H1 (cell line): Measurements from ENCODE around the gene ZWILCH. TPM values are rescaled to one million over a fixed set of nuclear protein-coding genes. Genes with fewer than 3 reads are reported as not detected.

Source experiments
- CTCF ChIA-PET: fragments of 300-600 bp; sonication (Branson Sonifier 250); formaldehyde crosslinking; loops from one replicate; lab custom pipeline; 2021; ENCODE audit not compliant: partially characterized antibody; lab: Charles Lee
- POLR2A ChIA-PET: fragments of 300-600 bp; sonication (Branson Sonifier 250); formaldehyde crosslinking; loops from one replicate; lab custom pipeline; 2021; ENCODE audit warnings: inconsistent platforms; ENCODE audit not compliant: partially characterized antibody; lab: Charles Lee
- DNase-seq, 2 experiments: peaks; one replicate each; pipeline versions ENCODE4 v3.0.0 to v3.0.0-alpha.2; 2010 to 2022; ENCODE audit warnings: low spot score in 2 of 2, low read depth in 1 of 2, mixed read lengths in 1 of 2
- FAIRE-seq: peaks from 2 replicates; lab custom pipeline; 2011; peaks lifted over from hg19 to GRCh38; lab: Jason Lieb, UNC
- H2AFZ ChIP-seq: 2 replicates; pipeline ENCODE4 v1.8.1; 2012; ENCODE audit warnings: low read length, inconsistent platforms
- H2AK5ac ChIP-seq: 2 replicates; pipeline ENCODE4 v1.6.1; 2013; ENCODE audit warnings: low read depth, low read length
- H2BK120ac ChIP-seq: replicated peaks from 2 replicates; pipeline ENCODE3; 2013; ENCODE audit warnings: low read depth, low read length, inconsistent platforms
- H2BK12ac ChIP-seq: 2 replicates; pipeline ENCODE4 v1.6.1; 2013; ENCODE audit warnings: low read depth, low read length
- H2BK15ac ChIP-seq: 2 replicates; pipeline ENCODE4 v1.6.1; 2013; ENCODE audit warnings: low read length
- H2BK20ac ChIP-seq: 2 replicates; pipeline ENCODE4 v1.6.1; 2013; ENCODE audit warnings: low read length
- H2BK5ac ChIP-seq: 2 replicates; pipeline ENCODE4 v1.6.1; 2013; ENCODE audit warnings: low read depth, low read length
- H3K14ac ChIP-seq: 2 replicates; pipeline ENCODE4 v1.6.1; 2013; ENCODE audit warnings: inconsistent platforms; ENCODE audit not compliant: insufficient read length
- H3K18ac ChIP-seq: 2 replicates; pipeline ENCODE4 v1.6.1; 2013; ENCODE audit warnings: low read length; ENCODE audit errors: extremely low read depth
- H3K23ac ChIP-seq: 2 replicates; pipeline ENCODE4 v1.6.1; 2013; ENCODE audit warnings: inconsistent platforms; ENCODE audit not compliant: insufficient read length
- H3K23me2 ChIP-seq: 2 replicates; pipeline ENCODE4 v1.6.1; 2013; ENCODE audit warnings: low read depth, low read length
- H3K27ac ChIP-seq: 2 replicates; pipeline ENCODE4 v1.6.1; 2011; ENCODE audit warnings: low read depth, low read length, inconsistent platforms
- H3K27me3 ChIP-seq, 4 experiments: replicated peaks in 1 of 4; 1 replicate in 1 of 4; 2 replicates in 3 of 4; pipeline versions ENCODE4 v1.6.1 to v1.8.1; 2011 to 2013; ENCODE audit warnings: low read length in 3 of 4, mild to moderate bottlenecking in 3 of 4, inconsistent platforms in 2 of 4, mixed read lengths in 2 of 4, moderate library complexity in 1 of 4; ENCODE audit not compliant: control insufficient read depth in 3 of 4, insufficient read depth in 3 of 4; ENCODE audit errors: extremely low read depth in 1 of 4
- H3K36me3 ChIP-seq, 4 experiments: 2 replicates each; pipeline versions ENCODE4 v1.6.1 to v1.8.1; 2011 to 2013; ENCODE audit warnings: mild to moderate bottlenecking in 4 of 4, low read length in 3 of 4, moderate library complexity in 2 of 4, control low read depth in 1 of 4, inconsistent platforms in 1 of 4; ENCODE audit not compliant: insufficient read depth in 4 of 4, control insufficient read depth in 2 of 4
- H3K4ac ChIP-seq: replicated peaks from 2 replicates; pipeline ENCODE3; 2013; ENCODE audit warnings: low read length, low read depth, mixed read lengths, inconsistent platforms; ENCODE audit not compliant: insufficient read length
- H3K4me1 ChIP-seq, 4 experiments: replicated peaks in 1 of 4; 1 replicate in 1 of 4; 2 replicates in 3 of 4; pipeline versions ENCODE4 v1.6.1 to v1.8.1; 2011 to 2013; ENCODE audit warnings: low read length in 3 of 4, inconsistent platforms in 2 of 4, mixed read lengths in 1 of 4; ENCODE audit not compliant: insufficient read depth in 4 of 4, control insufficient read depth in 3 of 4
- H3K4me2 ChIP-seq, 2 experiments: 2 replicates each; pipeline versions ENCODE4 v1.6.1 to v1.8.1; 2011 to 2013; ENCODE audit warnings: low read depth in 2 of 2, low read length in 2 of 2, control low read depth in 1 of 2, inconsistent platforms in 1 of 2, mild to moderate bottlenecking in 1 of 2; ENCODE audit not compliant: insufficient read depth in 1 of 2
- H3K4me3 ChIP-seq, 4 experiments: fragments of 200-600, 300-600 bp in 1 of 4; sonication (generic), shearing (Covaris generic), sonication (Bioruptor Twin) in 1 of 4; 2 replicates each; pipeline versions ENCODE4 v1.5.1 to v1.8.1; 2011 to 2016; ENCODE audit warnings: low read length in 4 of 4, low read depth in 3 of 4, control low read depth in 2 of 4, inconsistent platforms in 2 of 4, mild to moderate bottlenecking in 2 of 4, mixed read lengths in 1 of 4, moderate library complexity in 1 of 4; ENCODE audit not compliant: insufficient read depth in 2 of 4; ENCODE audit errors: extremely low read depth in 1 of 4
- H3K56ac ChIP-seq: replicated peaks from 2 replicates; pipeline ENCODE3; 2013; ENCODE audit warnings: low read depth, mild to moderate bottlenecking, mixed read lengths, low read length, inconsistent platforms; ENCODE audit not compliant: insufficient read length
- H3K79me1 ChIP-seq: 2 replicates; pipeline ENCODE4 v1.6.1; 2013; ENCODE audit warnings: low read depth, low read length, control low read depth
- H3K79me2 ChIP-seq, 2 experiments: 2 replicates each; pipeline versions ENCODE4 v1.6.1 to v1.8.1; 2012 to 2013; ENCODE audit warnings: low read length in 2 of 2, mild to moderate bottlenecking in 2 of 2, inconsistent platforms in 1 of 2; ENCODE audit not compliant: insufficient read depth in 2 of 2, control insufficient read depth in 1 of 2
- H3K9ac ChIP-seq, 4 experiments: replicated peaks in 1 of 4; 1 replicate in 1 of 4; 2 replicates in 3 of 4; pipeline versions ENCODE4 v1.6.1 to v1.8.1; 2011 to 2013; ENCODE audit warnings: low read depth in 3 of 4, low read length in 3 of 4, control low read depth in 2 of 4, mild to moderate bottlenecking in 2 of 4, moderate library complexity in 2 of 4, inconsistent platforms in 1 of 4; ENCODE audit errors: extremely low read depth in 1 of 4
- H3K9me3 ChIP-seq, 2 experiments: 2 replicates each; pipeline versions ENCODE4 v1.6.1 to v1.8.1; 2012 to 2013; ENCODE audit warnings: mild to moderate bottlenecking in 2 of 2, moderate library complexity in 2 of 2, control low read depth in 1 of 2, inconsistent platforms in 1 of 2, low read depth in 1 of 2, low read length in 1 of 2, mixed read lengths in 1 of 2; ENCODE audit not compliant: insufficient read depth in 2 of 2
- H4K20me1 ChIP-seq, 2 experiments: replicated peaks in 1 of 2; 2 replicates each; pipeline versions ENCODE3 to v1.8.1; 2011 to 2013; ENCODE audit warnings: inconsistent platforms in 2 of 2, low read length in 2 of 2, mild to moderate bottlenecking in 1 of 2; ENCODE audit not compliant: insufficient read depth in 2 of 2, control insufficient read depth in 1 of 2
- H4K5ac ChIP-seq: 2 replicates; pipeline ENCODE4 v1.6.1; 2013; ENCODE audit warnings: low read length, low read depth, mixed read lengths, inconsistent platforms; ENCODE audit not compliant: insufficient read length
- H4K8ac ChIP-seq: 2 replicates; pipeline ENCODE4 v1.8.0; 2013; ENCODE audit warnings: mild to moderate bottlenecking, moderate library complexity, low read length, inconsistent platforms; ENCODE audit not compliant: insufficient read depth; ENCODE audit errors: extremely low read depth
- H4K91ac ChIP-seq: replicated peaks from 2 replicates; pipeline ENCODE3; 2013; ENCODE audit warnings: low read length, mixed read lengths, inconsistent platforms; ENCODE audit not compliant: insufficient read length
- EZH2 ChIP-seq: fragments of 200-600 bp; sonication (generic); IDR thresholded peaks from 2 replicates; pipeline ENCODE4 v1.7.1; 2012; ENCODE audit warnings: low read depth, mild to moderate bottlenecking, moderate library complexity, low read length, inconsistent platforms; ENCODE audit not compliant: severe bottlenecking
- GTF2F1 ChIP-seq: IDR thresholded peaks from 2 replicates; pipeline ENCODE4 v1.6.1; 2012; ENCODE audit warnings: low read depth, low read length, improper control_type of control experiment, borderline replicate concordance
- POLR2A ChIP-seq, 2 experiments: IDR thresholded peaks; 1 replicate in 1 of 2; 2 replicates in 1 of 2; pipeline ENCODE4 v1.6.1; 2011; ENCODE audit warnings: low read depth in 2 of 2, low read length in 2 of 2, mild to moderate bottlenecking in 2 of 2; ENCODE audit errors: control extremely low read depth in 1 of 2
- RFX5 ChIP-seq: IDR thresholded peaks from 2 replicates; pipeline ENCODE4 v1.6.1; 2011; ENCODE audit warnings: low read depth, low read length, improper control_type of control experiment, borderline replicate concordance
- RNF2 ChIP-seq: fragments of 200-900, 300-1000 bp; sonication (generic); IDR thresholded peaks from 2 replicates; pipeline ENCODE4 v1.7.1; 2016; ENCODE audit warnings: borderline replicate concordance, low read depth, mild to moderate bottlenecking, antibody characterized with exemption, low read length; ENCODE audit not compliant: poor library complexity, severe bottlenecking; ENCODE audit errors: missing control alignments
- TCF12 ChIP-seq: IDR thresholded peaks from 2 replicates; pipeline ENCODE4 v1.6.1; 2011; ENCODE audit warnings: low read depth, mild to moderate bottlenecking, low read length
- YY1 ChIP-seq: IDR thresholded peaks from 2 replicates; pipeline ENCODE4 v1.6.1; 2011; ENCODE audit warnings: low read depth, mild to moderate bottlenecking, low read length
- WGBS, 2 experiments: shearing (Covaris generic) in 1 of 2; methylation state at CpG; one replicate each; pipeline versions ENCODE4 v1.1.6 to v1.1.7; 2013 to 2015; ENCODE audit warnings: low lambda C conversion rate in 2 of 2, mixed read lengths in 2 of 2, inconsistent platforms in 1 of 2, low coverage in 1 of 2, missing lambda C conversion rate in 1 of 2; ENCODE audit not compliant: insufficient replicate concordance in 2 of 2, insufficient coverage in 1 of 2, insufficient read length in 1 of 2; ENCODE audit errors: extremely low coverage in 1 of 2, missing lambda C conversion rate in 1 of 2; 5-methylcytosine and 5-hydroxymethylcytosine counted together
- long read RNA-seq, 2 experiments: library from RNA in 1 of 2; library from capped mRNA in 1 of 2; stranded (forward); transcript quantifications; one replicate each; pipeline ENCODE4 v2.0.0, GENCODE V29; 2021; ENCODE audit warnings: inconsistent platforms in 1 of 2
- polyA minus RNA-seq, 3 experiments: library from RNA; depleted of rRNA, polyadenylated mRNA; stranded (reverse); fragments of >200 nt; gene quantifications; 1 replicate in 2 of 3; 2 replicates in 1 of 3; pipeline ENCODE4 v1.2.3, GENCODE V29; 2011
- polyA plus RNA-seq, 7 experiments: library from polyadenylated mRNA; depleted of rRNA in 3 of 7; stranded (reverse) in 5 of 7; unstranded in 2 of 7; fragments of >200 nt in 5 of 7; fragments of 200-250 nt in 2 of 7; gene quantifications; 1 replicate in 5 of 7; 2 replicates in 1 of 7; 4 replicates in 1 of 7; pipeline versions ENCODE4 v1.2.1 to v1.2.3, GENCODE V29; 2011 to 2013; ENCODE audit warnings: missing spikeins in 2 of 7, mixed read lengths in 2 of 7
- total RNA-seq: library from RNA; stranded (reverse); fragmentation: NEBNext Ultra II Directional; extraction: Animal tissue kit (Norgen Biotek cat#: 25700); gene quantifications from 2 replicates; pipeline ENCODE4 v1.2.1, GENCODE V29; 2021

ZWILCH gene
- total RNA-seq (61.5 and 62.8 TPM in 2 replicates), polyA plus RNA-seq (2011; rRNA removed) (8.8 and 18.1 TPM in 2 replicates), polyA minus RNA-seq (2011; rRNA and poly(A)+ RNA removed) (44.8 and 75.5 TPM in 2 replicates)
- polyA plus RNA-seq (2011; cell fraction: cytosol; rRNA removed): 27.2 TPM
- 17.6 TPM for polyA plus RNA-seq (2011; cell fraction: nucleus; rRNA removed)
- polyA plus RNA-seq (2012, experiment 1 of 2): 27.6 to 50.8 TPM (median 33.3 TPM) in 4 replicates
- 2.3 TPM for polyA plus RNA-seq (2012, experiment 2 of 2)
- polyA plus RNA-seq (2013, experiment 1 of 2): 40.7 TPM
- 37.0 TPM for polyA plus RNA-seq (2013, experiment 2 of 2)
- 25.5 TPM for polyA minus RNA-seq (2011; cell fraction: cytosol; rRNA and poly(A)+ RNA removed)
- 36.3 TPM for polyA minus RNA-seq (2011; cell fraction: nucleus; rRNA and poly(A)+ RNA removed)
- long read RNA-seq, experiment 1, transcript ZWILCH-202 (19 exons, 3,256 nt): minor isoform, 5 of 82 reads
- long read RNA-seq, experiment 1, transcript ZWILCH-201 (19 exons, 3,960 nt): major isoform, 16 of 82 reads
- long read RNA-seq, experiment 1, partial matches to known transcripts: 51 of 82 reads
- long read RNA-seq, experiment 1, other reads (novel, unspliced or antisense): 10 of 82 reads
- long read RNA-seq, experiment 2, transcript ZWILCH-202 (19 exons, 3,256 nt): minor isoform, 6 of 72 reads
- long read RNA-seq, experiment 2, transcript ZWILCH-201 (19 exons, 3,960 nt): major isoform, 34 of 72 reads
- long read RNA-seq, experiment 2, partial matches to known transcripts: 17 of 72 reads
- long read RNA-seq, experiment 2, other reads (novel, unspliced or antisense): 14 of 72 reads

DNA sequence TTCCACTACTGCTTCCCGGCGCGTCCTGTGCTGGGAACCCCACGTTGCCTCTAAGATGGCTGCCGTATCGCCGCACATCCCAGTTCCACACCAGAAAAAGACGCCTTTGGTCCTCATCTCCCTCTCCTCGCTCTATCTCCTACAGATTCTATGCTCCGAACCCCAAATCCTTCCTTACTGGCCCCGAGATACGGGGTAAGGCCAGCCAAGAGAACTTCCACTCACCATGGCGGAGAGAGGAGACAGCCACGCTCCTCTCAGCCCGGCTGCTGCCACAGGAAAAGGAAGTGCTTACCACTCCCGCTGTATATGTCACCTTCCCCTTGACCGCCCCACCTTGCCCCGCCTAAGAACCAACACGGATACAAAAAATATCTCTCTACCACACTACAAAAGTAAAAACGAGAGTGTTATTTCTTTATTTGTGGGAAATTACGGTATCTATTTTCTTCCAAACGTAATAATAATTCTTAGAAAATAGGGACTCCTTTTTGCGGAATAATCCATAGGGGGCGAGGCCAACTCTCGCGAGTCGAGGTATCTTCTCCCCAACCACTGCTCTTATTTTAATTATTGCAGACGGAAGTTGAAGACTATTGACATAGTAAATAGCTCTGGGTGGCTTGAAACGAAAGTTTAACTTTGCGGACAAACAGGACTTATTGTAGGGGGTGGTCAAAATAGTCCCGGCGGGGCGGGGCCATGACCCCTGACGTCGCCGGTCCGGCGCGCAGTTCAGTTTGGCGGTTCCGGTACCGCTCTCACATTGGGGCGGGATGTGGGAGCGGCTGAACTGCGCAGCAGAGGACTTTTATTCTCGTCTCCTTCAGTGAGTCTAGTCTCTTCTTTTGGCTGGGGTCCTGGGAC is at the start of gene ZWILCH, which contains the start of gene RPL4:
Gene ZWILCH, plus strand, starts transcription at position 764 of the 867 bp plus-strand sequence. Its CDS starts 13 bp downstream, at position 777.
Gene RPL4, minus strand, starts transcription at position 293 of the 867 bp plus-strand sequence. Its CDS starts 65 bp downstream, at position 228.
- H3K9me3 ChIP-seq: no peaks in the 10 kb centered on the region
- no peaks in the 10 kb centered on the region for H3K27me3 ChIP-seq
- H3K23me2 ChIP-seq: peaks cover 12% of the 10 kb centered on the region
- H4K5ac ChIP-seq: peak within 1 kb of the TSS; percentile 96
- H4K91ac ChIP-seq: peak within 1 kb of the TSS; percentile 91
- H4K8ac ChIP-seq: peak within 1 kb of the TSS; percentile 90; the same call in 1 of the 2 replicates
- peak within 1 kb of the TSS; percentile 92 for H3K56ac ChIP-seq
- H2BK15ac ChIP-seq: no peak within 1 kb of the TSS
- H2BK20ac ChIP-seq: no peak within 1 kb of the TSS
- peak within 1 kb of the TSS; percentile 95 for H3K14ac ChIP-seq
- H3K4me3 ChIP-seq: peak within 1 kb of the TSS; percentile 95 to 100 (median 99)
- peak within 1 kb of the TSS; percentile 93 for H2BK5ac ChIP-seq
- peaks cover 20 to 69% of the 10 kb centered on the region in 2 experiments for H3K79me2 ChIP-seq
- 2% methylated on average over 38 of the region's 46 CpGs; no CpG with 5 or more reads in 1 of the 2 experiments for WGBS, 2 experiments
- peak within 1 kb of the TSS; percentile 93 for H3K27ac ChIP-seq
- H2AK5ac ChIP-seq: peak within 1 kb of the TSS; percentile 76; the same call in 1 of the 2 replicates
- peak within 1 kb of the TSS; percentile 93 to 99 (median 96) for H3K9ac ChIP-seq
- H2AFZ ChIP-seq: peak within 1 kb of the TSS; percentile 97
- peaks cover 28 to 43% (median 35%) of the 10 kb centered on the region in 4 experiments for H3K36me3 ChIP-seq
- DNase-seq (peak; percentile 46 to 82), FAIRE-seq (no peak)
- peak within 1 kb of the TSS; percentile 85 to 93 for H3K4me2 ChIP-seq
- H4K20me1 ChIP-seq: peaks cover 0 to 4% of the 10 kb centered on the region in 2 experiments
- H3K4ac ChIP-seq: peak within 1 kb of the TSS; percentile 94
- no peak within 1 kb of the TSS for H3K23ac ChIP-seq
- peak within 1 kb of the TSS; percentile 4 for H2BK120ac ChIP-seq
- H3K79me1 ChIP-seq: peaks cover 4% of the 10 kb centered on the region
- peak within 1 kb of the TSS; percentile 86 for H3K18ac ChIP-seq
- POLR2A ChIA-PET: interaction anchor here (0.6 to 4.7 kb wide), 57 partner anchors 7 to 635 kb away, joined by 3 to 52 read pairs (median 4); partner anchors contain the start of genes LCTL, MAP2K1, MEGF11 and RAB11A
- H3K4me1 ChIP-seq: peaks cover 0 to 6% (median 5%) of the 10 kb centered on the region in 4 experiments; a peak in 4 of 7 replicates
- H2BK12ac ChIP-seq: 0 out of 2 replicates have a peak within 1 kb of the TSS, but pooled peaks have one; percentile 18
- CTCF ChIA-PET: interaction anchor here (1.0 kb wide), 1 partner anchor 11 kb away, joined by 5 read pairs; no protein-coding TSS in a partner anchor
- TF ChIP-seq RFX5 (no peak), GTF2F1 (peak; percentile 77; the same call in 1 of the 2 replicates), EZH2 (no peak), TCF12 (no peak), RNF2 (no peak), POLR2A (IDR thresholded peaks at IDR 0.05; ENCODE audit: control extremely low read depth in 1 of 2, low read depth in 2 of 2, low read length in 2 of 2) (peak; percentile 96 to 98), YY1 (peak; percentile 95)
